Type B pancreatic cell (in vitro differentiated cells): ENCODE results near the gene SORCS1. TPM values are rescaled to one million over a fixed set of nuclear protein-coding genes. Genes with fewer than 3 reads are reported as not detected.

Source experiments
- DNase-seq: peaks from one replicate; pipeline ENCODE4 v3.0.0; 2021; ENCODE audit warnings: mixed read lengths; ENCODE audit not compliant: unreplicated experiment; ENCODE audit errors: extremely low spot score
- H3K27ac Mint-ChIP-seq: 2 replicates; pipeline ENCODE4 v1.8.0; 2021; ENCODE audit warnings: mild to moderate bottlenecking, mixed read lengths
- H3K27me3 Mint-ChIP-seq: 2 replicates; pipeline ENCODE4 v1.8.0; 2021; ENCODE audit warnings: mixed read lengths
- H3K36me3 Mint-ChIP-seq: 2 replicates; pipeline ENCODE4 v1.8.0; 2021; ENCODE audit warnings: mixed read lengths
- H3K4me1 Mint-ChIP-seq: one replicate; pipeline ENCODE4 v1.8.0; 2021; ENCODE audit warnings: mixed read lengths; ENCODE audit not compliant: unreplicated experiment
- H3K4me3 Mint-ChIP-seq: 2 replicates; pipeline ENCODE4 v1.8.0; 2021; ENCODE audit warnings: mild to moderate bottlenecking, mixed read lengths
- H3K9me3 Mint-ChIP-seq: 2 replicates; pipeline ENCODE4 v1.8.0; 2021; ENCODE audit warnings: mixed read lengths
- total RNA-seq: library from RNA; stranded (reverse); gene quantifications from 2 replicates; pipeline ENCODE4 v1.2.1, GENCODE V29; 2021; ENCODE audit warnings: low replicate concordance
- TF ChIP-seq, protein P1 (sequence below): fragments of 200-600 bp; sonication (generic); conservative IDR thresholded peaks from 2 replicates; pipeline ENCODE4 v1.5.0; 2021; ENCODE audit warnings: antibody characterized with exemption, mild to moderate bottlenecking

Gene SORCS1
- total RNA-seq, 1 donor from 2014 or later: 5.4 TPM

DNA sequence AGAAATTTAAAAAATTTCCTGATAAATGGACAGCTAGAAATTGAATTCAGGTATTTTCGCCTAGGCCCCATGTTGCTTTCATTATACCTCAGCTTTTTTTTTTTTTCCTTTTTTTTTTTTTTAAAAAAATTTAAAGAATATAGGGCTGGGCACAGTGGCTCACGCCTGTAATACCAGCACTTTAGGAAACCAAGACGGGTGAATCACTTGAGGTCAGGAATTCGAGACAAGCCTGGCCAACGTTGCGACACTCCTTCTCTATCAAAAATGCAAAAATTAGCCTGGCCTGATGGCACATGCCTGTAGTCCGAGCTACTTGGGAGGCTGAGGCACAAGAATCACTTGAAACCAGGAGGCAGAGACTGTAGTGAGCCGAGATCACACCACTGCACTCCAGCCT, 334.0 kb downstream of the SORCS1 start:
- peaks cover 2% of the 10 kb centered on the region for H3K27me3 Mint-ChIP-seq
- TF ChIP-seq, protein P1, sequence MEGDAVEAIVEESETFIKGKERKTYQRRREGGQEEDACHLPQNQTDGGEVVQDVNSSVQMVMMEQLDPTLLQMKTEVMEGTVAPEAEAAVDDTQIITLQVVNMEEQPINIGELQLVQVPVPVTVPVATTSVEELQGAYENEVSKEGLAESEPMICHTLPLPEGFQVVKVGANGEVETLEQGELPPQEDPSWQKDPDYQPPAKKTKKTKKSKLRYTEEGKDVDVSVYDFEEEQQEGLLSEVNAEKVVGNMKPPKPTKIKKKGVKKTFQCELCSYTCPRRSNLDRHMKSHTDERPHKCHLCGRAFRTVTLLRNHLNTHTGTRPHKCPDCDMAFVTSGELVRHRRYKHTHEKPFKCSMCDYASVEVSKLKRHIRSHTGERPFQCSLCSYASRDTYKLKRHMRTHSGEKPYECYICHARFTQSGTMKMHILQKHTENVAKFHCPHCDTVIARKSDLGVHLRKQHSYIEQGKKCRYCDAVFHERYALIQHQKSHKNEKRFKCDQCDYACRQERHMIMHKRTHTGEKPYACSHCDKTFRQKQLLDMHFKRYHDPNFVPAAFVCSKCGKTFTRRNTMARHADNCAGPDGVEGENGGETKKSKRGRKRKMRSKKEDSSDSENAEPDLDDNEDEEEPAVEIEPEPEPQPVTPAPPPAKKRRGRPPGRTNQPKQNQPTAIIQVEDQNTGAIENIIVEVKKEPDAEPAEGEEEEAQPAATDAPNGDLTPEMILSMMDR: no peak
- no peak overlapping the region for H3K27ac Mint-ChIP-seq
- H3K4me1 Mint-ChIP-seq: peaks cover 11% of the 10 kb centered on the region
- H3K9me3 Mint-ChIP-seq: no peaks in the 10 kb centered on the region
- no peak overlapping the region for H3K4me3 Mint-ChIP-seq
- H3K36me3 Mint-ChIP-seq: no peaks in the 10 kb centered on the region
- DNase-seq: no peak

- H3K9me3 Mint-ChIP-seq: no peaks in the 10 kb centered on the region
- no peak overlapping the region for H3K27ac Mint-ChIP-seq
- no peak for DNase-seq
- H3K4me1 Mint-ChIP-seq: peaks cover 13% of the 10 kb centered on the region
- H3K27me3 Mint-ChIP-seq: peaks cover 3% of the 10 kb centered on the region
- TF ChIP-seq, protein P1: no peak
- H3K36me3 Mint-ChIP-seq: no peaks in the 10 kb centered on the region
- H3K4me3 Mint-ChIP-seq: no peak overlapping the region
These were observed 334.5 kb downstream of the SORCS1 start for GRCh38 chr10:106830006-106830405.

GRCh38 chr10:106826716-106827115, 337.8 kb downstream of the SORCS1 start:
- Mint-ChIP-seq H3K27ac (no peak overlapping the region), H3K27me3 (peaks cover 3% of the 10 kb centered on the region), H3K36me3 (no peaks in the 10 kb centered on the region), H3K4me3 (no peak overlapping the region), H3K4me1 (peaks cover 18% of the 10 kb centered on the region), H3K9me3 (no peaks in the 10 kb centered on the region)
- DNase-seq: no peak
- TF ChIP-seq, protein P1: no peak

- Mint-ChIP-seq H3K27me3 (peaks cover 3% of the 10 kb centered on the region), H3K36me3 (no peaks in the 10 kb centered on the region), H3K27ac (no peak overlapping the region), H3K9me3 (no peaks in the 10 kb centered on the region), H3K4me1 (peaks cover 18% of the 10 kb centered on the region), H3K4me3 (no peak overlapping the region)
- no peak for DNase-seq
- TF ChIP-seq, protein P1: no peak
These were observed 338.7 kb downstream of the SORCS1 start for GRCh38 chr10:106825576-106826364.

DNA sequence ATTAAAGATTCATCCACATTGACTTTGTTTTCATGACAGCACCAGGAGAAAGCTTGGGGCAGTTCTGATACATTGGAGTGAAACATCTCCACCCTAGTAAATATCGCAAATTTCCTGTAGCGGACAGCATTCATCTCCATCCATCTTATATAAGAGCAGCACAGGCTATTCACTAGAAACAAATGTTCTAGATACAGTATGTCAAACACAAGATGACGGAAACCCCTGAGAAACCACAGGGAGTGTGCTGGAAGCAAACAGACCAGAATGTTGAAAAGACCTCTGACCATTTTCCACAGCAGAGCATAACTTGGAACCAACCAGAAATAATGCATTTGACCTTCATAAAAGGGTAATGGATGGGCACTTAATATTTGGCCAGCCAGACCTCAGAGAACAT, 343.9 kb downstream of the SORCS1 start:
- Mint-ChIP-seq H3K36me3 (no peaks in the 10 kb centered on the region), H3K27me3 (peaks cover 2% of the 10 kb centered on the region), H3K9me3 (no peaks in the 10 kb centered on the region), H3K27ac (no peak overlapping the region), H3K4me1 (peaks cover 42% of the 10 kb centered on the region), H3K4me3 (no peak overlapping the region)
- DNase-seq: no peak
- TF ChIP-seq, protein P1: no peak
